Measurements from ENCODE around the gene SCAMP2.

GRCh38 chr15:74812533-74812932, 60.6 kb downstream of the SCAMP2 start, which contains the start of gene LMAN1L:
- TF ChIP-seq CTCF (IDR thresholded peaks at IDR 0.05): no peak
- TF ChIP-seq POLR2A (IDR thresholded peaks at IDR 0.05): no peak
